Activated T-helper 1 cell treated with Interleukin-2 at 50 U/mL for 16 hours (primary cell): ENCODE data around the gene CABLES1.

Experiments
- DNase-seq: peaks from one replicate; pipeline ENCODE4 v3.0.0-alpha.2; 2020; ENCODE audit warnings: low read depth

CABLES1 gene

GRCh38 chr18:23169673-23170044 is 34.4 kb downstream of the CABLES1 start:
- DNase-seq = no peak

- DNase-seq = no peak
Measured at GRCh38 chr18:23170137-23170536, 34.9 kb downstream of the CABLES1 start.

GRCh38 chr18:23171581-23172156 is 36.4 kb downstream of the CABLES1 start:
- DNase-seq = no peak

- DNase-seq = no peak
Measured at GRCh38 chr18:23172591-23173380, 37.5 kb downstream of the CABLES1 start.

GRCh38 chr18:23173912-23174311 is 38.6 kb downstream of the CABLES1 start:
- DNase-seq = no peak

- no peak for DNase-seq
Measured at GRCh38 chr18:23176701-23177432, 41.6 kb downstream of the CABLES1 start.

GRCh38 chr18:23177433-23178072 is 42.3 kb downstream of the CABLES1 start:
- no peak for DNase-seq

- no peak for DNase-seq
Measured at GRCh38 chr18:23178201-23178600, 42.9 kb downstream of the CABLES1 start.

- DNase-seq = no peak
Measured at GRCh38 chr18:23178661-23179081, 43.4 kb downstream of the CABLES1 start.

GRCh38 chr18:23179416-23179815 is 44.1 kb downstream of the CABLES1 start:
- no peak for DNase-seq

GRCh38 chr18:23181547-23181946 is 46.3 kb downstream of the CABLES1 start:
- DNase-seq = no peak

- DNase-seq = no peak
Measured at GRCh38 chr18:23182606-23183005, 47.3 kb downstream of the CABLES1 start.

- no peak for DNase-seq
Measured at GRCh38 chr18:23183411-23184150, 48.3 kb downstream of the CABLES1 start.

- no peak for DNase-seq
Measured at GRCh38 chr18:23186781-23187180, 51.5 kb downstream of the CABLES1 start.

GRCh38 chr18:23188068-23188760 is 52.9 kb downstream of the CABLES1 start:
- no peak for DNase-seq

GRCh38 chr18:23189099-23189498 is 53.8 kb downstream of the CABLES1 start:
- no peak for DNase-seq

GRCh38 chr18:23189768-23190661 is 54.7 kb downstream of the CABLES1 start:
- no peak for DNase-seq

GRCh38 chr18:23191232-23191631 is 55.9 kb downstream of the CABLES1 start:
- no peak for DNase-seq

- DNase-seq = no peak
Measured at GRCh38 chr18:23193742-23194141, 58.5 kb downstream of the CABLES1 start.
